Mammary epithelial cell (primary cell): ENCODE measurements around the gene UBE2C.

Source experiments
- EZH2 ChIP-seq: IDR thresholded peaks from 2 replicates; pipeline ENCODE4 v1.6.1; 2012; ENCODE audit warnings: low read length, inconsistent platforms, borderline replicate concordance
- TF ChIP-seq, protein P1 (sequence below), 2 donors: IDR thresholded peaks in 1 of 2; conservative IDR thresholded peaks in 1 of 2; 2 replicates each; pipeline ENCODE4 v1.5.1; 2011 to 2012; ENCODE audit warnings: inconsistent platforms in 2 of 2, low read length in 2 of 2, mild to moderate bottlenecking in 2 of 2, control low read depth in 1 of 2, low read depth in 1 of 2; ENCODE audit not compliant: insufficient read depth in 1 of 2; ENCODE audit errors: extremely low read depth in 1 of 2

- TF ChIP-seq, protein P1, sequence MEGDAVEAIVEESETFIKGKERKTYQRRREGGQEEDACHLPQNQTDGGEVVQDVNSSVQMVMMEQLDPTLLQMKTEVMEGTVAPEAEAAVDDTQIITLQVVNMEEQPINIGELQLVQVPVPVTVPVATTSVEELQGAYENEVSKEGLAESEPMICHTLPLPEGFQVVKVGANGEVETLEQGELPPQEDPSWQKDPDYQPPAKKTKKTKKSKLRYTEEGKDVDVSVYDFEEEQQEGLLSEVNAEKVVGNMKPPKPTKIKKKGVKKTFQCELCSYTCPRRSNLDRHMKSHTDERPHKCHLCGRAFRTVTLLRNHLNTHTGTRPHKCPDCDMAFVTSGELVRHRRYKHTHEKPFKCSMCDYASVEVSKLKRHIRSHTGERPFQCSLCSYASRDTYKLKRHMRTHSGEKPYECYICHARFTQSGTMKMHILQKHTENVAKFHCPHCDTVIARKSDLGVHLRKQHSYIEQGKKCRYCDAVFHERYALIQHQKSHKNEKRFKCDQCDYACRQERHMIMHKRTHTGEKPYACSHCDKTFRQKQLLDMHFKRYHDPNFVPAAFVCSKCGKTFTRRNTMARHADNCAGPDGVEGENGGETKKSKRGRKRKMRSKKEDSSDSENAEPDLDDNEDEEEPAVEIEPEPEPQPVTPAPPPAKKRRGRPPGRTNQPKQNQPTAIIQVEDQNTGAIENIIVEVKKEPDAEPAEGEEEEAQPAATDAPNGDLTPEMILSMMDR (conservative IDR thresholded peaks at IDR 0.05 in 1 of 2, IDR thresholded peaks at IDR 0.05 in 1 of 2; ENCODE audit: extremely low read depth in 1 of 2, insufficient read depth in 1 of 2, low read depth in 1 of 2, low read length in 2 of 2) = no peak
- TF ChIP-seq EZH2 = no peak
Measured at GRCh38 chr20:45813006-45813340, 529 bp downstream of the UBE2C start.
